Subcutaneous adipose tissue (tissue), 4 donors: ENCODE measurements around the gene PLEKHM3. TPM values are rescaled to one million over a fixed set of nuclear protein-coding genes. Genes with fewer than 3 reads are reported as not detected.

Experiments used
- CTCF ChIP-seq: fragments of 450-650 bp; IDR thresholded peaks from one replicate; pipeline ENCODE4 v1.5.1; 2016; ENCODE audit warnings: low read depth, mild to moderate bottlenecking, control low read depth, antibody characterized with exemption, moderate library complexity
- total RNA-seq, 4 donors: library from RNA; depleted of rRNA; stranded (reverse); fragments of >200 nt; gene quantifications; one replicate each; pipeline ENCODE4 v1.1.0, GENCODE V29; 2016

The PLEKHM3 gene
- total RNA-seq, 4 donors from 2014 or later: 24.6 to 36.0 (median 26.2) TPM

- TF ChIP-seq CTCF: no peak
These were observed 237.5 kb downstream of the PLEKHM3 start for GRCh38 chr2:207787800-207788199.

GRCh38 chr2:207787017-207787416 is 238.3 kb downstream of the PLEKHM3 start:
- TF ChIP-seq CTCF: no peak

- no peak for TF ChIP-seq CTCF
These were observed 240.4 kb downstream of the PLEKHM3 start for GRCh38 chr2:207784898-207785297.

- TF ChIP-seq CTCF: no peak
These were observed 241.8 kb downstream of the PLEKHM3 start for GRCh38 chr2:207783514-207783913.

- TF ChIP-seq CTCF: no peak
These were observed 242.9 kb downstream of the PLEKHM3 start for GRCh38 chr2:207782238-207783030.

GRCh38 chr2:207779523-207779922 is 245.8 kb downstream of the PLEKHM3 start:
- TF ChIP-seq CTCF: no peak

- no peak for TF ChIP-seq CTCF
These were observed 246.9 kb downstream of the PLEKHM3 start for GRCh38 chr2:207778298-207778882.
